ENCODE measurements around the gene PRSS27. TPM values are rescaled to one million over a fixed set of nuclear protein-coding genes. Genes with fewer than 3 reads are reported as not detected.

PRSS27 gene
- total RNA-seq, 4 donors from 2014 or later = 0.82 to 3.0 (median 1.4) TPM

- TF ChIP-seq CTCF (IDR thresholded peaks at IDR 0.05; ENCODE audit: low read depth) = no peak
Measured at GRCh38 chr16:2749936-2750335, 29.9 kb upstream of the PRSS27 start.

GRCh38 chr16:2749476-2749875 lies 29.5 kb upstream of the PRSS27 start:
- TF ChIP-seq CTCF (IDR thresholded peaks at IDR 0.05; ENCODE audit: low read depth) = no peak

GRCh38 chr16:2748757-2749455 lies 28.9 kb upstream of the PRSS27 start:
- TF ChIP-seq CTCF (IDR thresholded peaks at IDR 0.05; ENCODE audit: low read depth) = no peak

GRCh38 chr16:2745961-2746360 lies 25.9 kb upstream of the PRSS27 start:
- TF ChIP-seq CTCF (IDR thresholded peaks at IDR 0.05; ENCODE audit: low read depth) = no peak

GRCh38 chr16:2745116-2745890 lies 25.3 kb upstream of the PRSS27 start:
- no peak for TF ChIP-seq CTCF (IDR thresholded peaks at IDR 0.05; ENCODE audit: low read depth)

GRCh38 chr16:2744711-2745110 lies 24.7 kb upstream of the PRSS27 start:
- no peak for TF ChIP-seq CTCF (IDR thresholded peaks at IDR 0.05; ENCODE audit: low read depth)

- no peak for TF ChIP-seq CTCF (IDR thresholded peaks at IDR 0.05; ENCODE audit: low read depth)
Measured at GRCh38 chr16:2743007-2743810, 23.2 kb upstream of the PRSS27 start.

All from subcutaneous adipose tissue (tissue), 4 donors.